IPS-20b (cell line): ENCODE results near the gene RNF34.
A peak's percentile ranks its signal among the peaks of the same experiment; 100 is the strongest.

Experiments used
- H3K27ac ChIP-seq: one replicate; pipeline ENCODE4 v1.5.1; 2013; ENCODE audit warnings: low read length
- H3K27me3 ChIP-seq: 2 replicates; pipeline ENCODE4 v1.6.1; 2013; ENCODE audit warnings: mild to moderate bottlenecking, low read length, inconsistent platforms; ENCODE audit not compliant: insufficient read depth
- H3K36me3 ChIP-seq: 2 replicates; pipeline ENCODE4 v1.6.1; 2013; ENCODE audit warnings: low read depth, mild to moderate bottlenecking, inconsistent platforms, low read length, moderate library complexity; ENCODE audit not compliant: insufficient read depth
- H3K4me1 ChIP-seq: 2 replicates; pipeline ENCODE4 v1.6.1; 2013; ENCODE audit warnings: mild to moderate bottlenecking, control low read depth, inconsistent platforms, low read length, moderate library complexity; ENCODE audit not compliant: insufficient read depth
- H3K4me3 ChIP-seq: 2 replicates; pipeline ENCODE4 v1.5.1; 2013; ENCODE audit warnings: mild to moderate bottlenecking, low read length, inconsistent platforms
- H3K9ac ChIP-seq: 2 replicates; pipeline ENCODE4 v1.6.1; 2013; ENCODE audit warnings: low read depth, mild to moderate bottlenecking, inconsistent platforms, low read length, moderate library complexity
- H3K9me3 ChIP-seq: 2 replicates; pipeline ENCODE4 v1.6.1; 2013; ENCODE audit warnings: mild to moderate bottlenecking, low read depth, low read length, inconsistent platforms; ENCODE audit not compliant: insufficient read depth

The RNF34 gene

DNA sequence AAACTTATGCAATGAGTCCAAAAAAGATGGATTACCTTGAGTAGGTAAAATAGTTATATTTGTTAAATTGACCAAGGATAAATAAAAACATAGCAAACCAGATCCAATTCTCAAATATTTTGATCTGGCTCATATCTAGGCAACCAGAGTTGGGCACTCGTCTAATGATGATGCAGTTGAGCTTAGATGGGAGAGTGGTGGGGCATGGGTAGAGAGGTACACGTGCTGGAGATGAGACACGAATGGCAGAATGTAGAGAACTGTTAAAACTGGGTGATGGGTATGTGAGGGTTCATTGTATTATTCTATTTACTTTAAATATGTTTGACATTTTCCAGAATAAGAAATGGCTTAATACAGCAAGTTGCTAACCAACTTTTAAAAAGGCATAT lies 7.6 kb upstream of the RNF34 start:
- Histone ChIP-seq H3K36me3 (no peaks in the 10 kb centered on the region), H3K9ac (no peak overlapping the region), H3K27ac (no peak overlapping the region), H3K4me1 (no peaks in the 10 kb centered on the region), H3K9me3 (no peaks in the 10 kb centered on the region), H3K4me3 (no peak overlapping the region), H3K27me3 (no peaks in the 10 kb centered on the region)

DNA sequence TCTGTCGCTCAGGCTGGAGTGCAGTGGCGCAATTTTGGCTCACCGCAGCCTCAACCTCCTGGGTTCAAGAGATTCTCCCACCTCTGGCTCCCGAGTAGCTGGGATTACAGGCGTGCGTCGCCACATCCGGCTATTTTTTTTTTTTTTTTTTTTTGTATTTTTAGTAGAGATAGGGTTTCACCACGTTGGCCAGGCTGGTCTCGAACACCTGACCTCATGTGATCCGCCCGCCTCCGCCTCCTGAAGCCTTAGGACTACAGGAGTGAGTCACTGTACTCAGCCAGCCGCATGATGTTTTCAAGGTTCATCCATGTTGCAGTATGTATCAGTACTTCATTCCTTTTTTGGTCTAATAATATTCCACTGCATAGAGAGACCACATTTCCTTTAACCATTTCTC lies 2.4 kb upstream of the RNF34 start:
- no peak overlapping the region for H3K27ac ChIP-seq
- H3K9ac ChIP-seq, result no peak overlapping the region
- no peaks in the 10 kb centered on the region for H3K27me3 ChIP-seq
- H3K4me3 ChIP-seq, result no peak overlapping the region
- no peaks in the 10 kb centered on the region for H3K9me3 ChIP-seq
- H3K36me3 ChIP-seq, result no peaks in the 10 kb centered on the region
- peaks cover 8% of the 10 kb centered on the region; the same call in 1 of the 2 replicates for H3K4me1 ChIP-seq

DNA sequence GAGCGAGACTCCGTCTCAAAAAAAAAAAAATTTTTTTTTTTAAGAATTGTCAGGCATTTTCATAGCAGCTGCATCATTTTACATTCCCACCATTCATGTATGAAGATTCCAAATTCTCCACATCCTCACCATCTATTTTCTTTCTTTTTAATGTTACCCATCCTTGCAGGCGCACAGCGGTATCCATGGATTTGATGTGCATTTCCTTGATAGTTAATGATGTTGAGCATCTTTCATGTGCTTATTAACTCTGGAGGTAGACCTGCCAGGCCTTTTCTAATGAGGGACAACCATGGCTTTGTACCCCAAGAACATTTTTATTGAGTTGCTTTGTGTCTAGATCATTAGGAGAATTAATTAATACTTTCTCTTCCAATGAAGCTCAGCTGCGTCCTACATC lies 1.6 kb upstream of the RNF34 start:
- H3K36me3 ChIP-seq, result peaks cover 2% of the 10 kb centered on the region; the same call in 1 of the 2 replicates
- H3K9ac ChIP-seq, result peak overlapping the region; percentile 95; the same call in 1 of the 2 replicates
- H3K4me3 ChIP-seq, result peak overlapping the region; percentile 87
- H3K4me1 ChIP-seq, result peaks cover 8% of the 10 kb centered on the region; the same call in 1 of the 2 replicates
- H3K27me3 ChIP-seq, result no peaks in the 10 kb centered on the region
- no peaks in the 10 kb centered on the region for H3K9me3 ChIP-seq
- H3K27ac ChIP-seq, result no peak overlapping the region

DNA sequence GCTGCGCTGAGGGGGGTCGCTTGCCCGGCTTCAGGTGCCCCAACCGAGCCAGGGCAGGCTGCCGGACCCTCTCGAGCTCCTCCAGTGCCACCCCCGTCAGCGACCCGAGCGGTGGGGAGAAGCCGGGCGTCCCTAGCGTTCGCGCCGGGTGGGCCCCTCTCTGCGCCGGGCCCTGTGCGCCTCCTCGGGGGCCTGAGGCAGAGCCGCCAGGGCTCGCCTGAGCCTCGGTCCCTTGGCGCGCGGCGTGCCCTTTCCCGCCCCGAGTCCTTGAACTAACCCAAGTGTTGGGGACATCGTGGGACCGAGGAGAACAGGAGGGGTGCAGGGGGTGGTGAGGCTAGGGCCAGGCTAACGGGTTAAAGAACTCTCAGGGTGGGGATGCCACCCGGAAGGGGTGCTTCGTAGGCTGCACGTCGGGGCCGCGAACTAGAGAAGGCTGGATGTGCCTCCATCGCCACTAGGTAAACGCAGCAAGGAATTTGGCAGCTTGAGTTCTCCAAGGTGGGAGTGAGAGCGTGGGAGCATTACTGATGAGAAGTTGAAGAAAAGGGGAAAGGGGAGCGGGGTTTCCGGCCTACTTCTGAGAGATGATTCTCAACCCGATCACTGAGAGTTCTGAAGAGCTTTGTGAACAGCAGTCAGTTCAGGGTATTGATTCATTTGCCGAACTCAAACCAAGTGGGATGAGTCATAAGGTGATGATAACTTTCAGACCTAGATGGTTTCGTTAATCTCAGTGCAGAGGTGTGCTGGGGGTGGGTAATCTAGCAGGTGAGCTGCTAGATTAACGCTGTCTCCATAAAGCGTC lies 618 bp downstream of the RNF34 start:
- Histone ChIP-seq H3K9ac (peak overlapping the region; percentile 95), H3K36me3 (peaks cover 20% of the 10 kb centered on the region), H3K27ac (peak overlapping the region; percentile 65), H3K4me1 (peaks cover 8% of the 10 kb centered on the region; the same call in 1 of the 2 replicates), H3K4me3 (peak overlapping the region; percentile 87), H3K27me3 (no peaks in the 10 kb centered on the region), H3K9me3 (no peaks in the 10 kb centered on the region)

DNA sequence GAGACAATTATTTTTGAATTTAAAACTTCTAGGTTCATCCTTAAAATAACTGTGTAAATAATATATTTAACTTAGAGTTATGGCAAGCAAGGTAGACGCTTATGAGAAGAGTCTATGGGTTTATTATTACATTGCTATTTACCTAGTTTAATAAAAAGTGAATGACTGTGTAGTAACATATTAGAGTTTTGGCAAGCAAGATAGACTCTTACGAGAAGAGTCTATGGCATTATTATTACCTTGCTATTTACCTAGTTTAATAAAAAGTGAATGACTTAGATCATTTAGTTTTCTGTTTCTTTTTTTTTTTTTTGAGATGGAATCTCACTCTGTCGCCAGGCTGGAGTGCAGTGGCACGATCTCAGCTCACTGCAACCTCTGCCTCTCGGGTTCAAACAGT lies 3.8 kb downstream of the RNF34 start:
- Histone ChIP-seq H3K4me3 (no peak overlapping the region), H3K27ac (no peak overlapping the region), H3K27me3 (no peaks in the 10 kb centered on the region), H3K9me3 (no peaks in the 10 kb centered on the region), H3K4me1 (peaks cover 5% of the 10 kb centered on the region; the same call in 1 of the 2 replicates), H3K9ac (no peak overlapping the region), H3K36me3 (peaks cover 46% of the 10 kb centered on the region)

DNA sequence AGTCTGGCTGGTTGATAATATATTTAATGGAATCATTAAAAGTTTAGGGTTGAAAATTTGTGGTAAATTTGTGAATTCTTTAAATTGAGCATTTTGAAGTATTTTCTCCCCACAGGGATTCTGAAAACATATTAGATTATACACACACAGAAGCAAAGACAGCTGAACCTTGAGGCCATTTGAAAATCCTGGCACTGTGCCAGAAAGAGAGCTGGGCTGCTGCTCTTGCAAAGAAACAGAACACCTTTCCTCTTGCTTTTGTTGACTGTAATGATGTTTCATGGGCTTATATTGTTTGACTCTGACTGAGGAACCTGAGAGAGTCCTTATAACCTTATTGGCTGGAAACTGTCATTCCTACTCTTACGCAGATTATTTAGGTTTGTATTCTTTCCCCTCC lies 4.8 kb downstream of the RNF34 start:
- Histone ChIP-seq H3K9me3 (no peaks in the 10 kb centered on the region), H3K4me1 (peaks cover 3% of the 10 kb centered on the region; the same call in 1 of the 2 replicates), H3K27me3 (no peaks in the 10 kb centered on the region), H3K27ac (no peak overlapping the region), H3K4me3 (no peak overlapping the region), H3K9ac (no peak overlapping the region), H3K36me3 (peaks cover 47% of the 10 kb centered on the region)

DNA sequence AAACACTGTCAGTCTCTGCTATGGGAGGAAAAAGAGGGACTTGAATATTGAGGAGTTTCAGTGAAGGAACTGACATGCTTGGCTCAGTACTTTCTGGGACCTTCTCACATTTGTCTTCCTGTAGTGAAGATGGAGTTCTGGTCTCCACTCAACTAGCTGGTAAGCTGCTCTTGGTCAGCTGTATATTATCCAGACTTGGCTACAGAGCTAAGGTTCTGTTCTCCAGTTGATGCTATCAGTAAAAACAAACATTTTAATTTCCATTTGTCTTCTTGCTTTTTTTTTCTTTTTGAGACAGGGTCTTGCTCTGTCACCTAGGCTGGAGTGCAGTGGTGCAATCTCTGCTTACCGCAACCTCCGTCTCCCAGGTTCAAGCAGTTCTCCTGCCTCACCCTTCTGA lies 5.3 kb downstream of the RNF34 start:
- no peaks in the 10 kb centered on the region for H3K27me3 ChIP-seq
- H3K4me1 ChIP-seq, result peaks cover 3% of the 10 kb centered on the region; the same call in 1 of the 2 replicates
- no peaks in the 10 kb centered on the region for H3K9me3 ChIP-seq
- no peak overlapping the region for H3K27ac ChIP-seq
- no peak overlapping the region for H3K4me3 ChIP-seq
- no peak overlapping the region for H3K9ac ChIP-seq
- H3K36me3 ChIP-seq, result peaks cover 47% of the 10 kb centered on the region

DNA sequence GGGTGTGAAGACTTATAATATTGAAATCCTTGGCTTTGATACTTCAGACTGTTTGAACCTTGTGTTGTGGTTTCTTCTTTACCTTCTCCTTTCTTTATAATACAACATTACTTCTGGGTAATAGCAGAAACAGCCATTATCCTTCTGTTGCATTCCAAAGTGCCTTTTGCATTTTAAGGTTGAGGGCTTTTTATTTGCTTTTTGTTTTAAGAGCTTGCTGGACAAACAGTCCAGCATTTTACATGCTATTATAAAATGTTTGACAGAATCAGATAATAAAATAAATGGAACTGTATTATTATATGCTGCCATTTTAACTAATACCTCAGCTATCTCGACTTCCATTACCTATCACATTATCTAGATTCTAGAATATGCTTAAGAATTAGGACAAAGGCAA lies 14.0 kb downstream of the RNF34 start:
- Histone ChIP-seq H3K27me3 (no peaks in the 10 kb centered on the region), H3K27ac (no peak overlapping the region)

DNA sequence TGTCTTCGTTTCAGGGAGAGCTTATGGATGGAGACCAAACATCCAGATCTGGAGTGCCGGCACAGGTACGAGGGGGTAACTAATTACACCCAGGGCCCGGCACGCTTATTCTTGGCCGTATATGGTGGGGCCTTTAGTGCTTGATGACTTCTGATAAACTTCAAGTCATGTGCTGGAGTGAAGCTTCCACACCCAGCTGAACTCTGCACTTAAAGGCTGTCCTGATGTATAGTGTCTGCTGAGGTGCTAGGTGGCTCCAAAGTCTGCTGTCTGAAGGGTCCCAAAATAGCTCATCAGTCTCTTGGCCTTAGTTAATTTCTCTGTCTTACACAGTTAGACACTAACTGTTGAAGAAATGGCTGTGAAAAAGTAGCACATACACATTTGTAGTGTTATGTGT lies 17.9 kb downstream of the RNF34 start:
- no peak overlapping the region for H3K9ac ChIP-seq
- H3K27ac ChIP-seq, result no peak overlapping the region
- H3K4me3 ChIP-seq, result no peak overlapping the region
- no peaks in the 10 kb centered on the region for H3K4me1 ChIP-seq
- no peaks in the 10 kb centered on the region for H3K9me3 ChIP-seq
- H3K27me3 ChIP-seq, result no peaks in the 10 kb centered on the region
- H3K36me3 ChIP-seq, result peaks cover 82% of the 10 kb centered on the region

More for the DNA sequence above, 14.0 kb downstream of the RNF34 start:
- no peaks in the 10 kb centered on the region for H3K4me1 ChIP-seq
- H3K36me3 ChIP-seq, result peaks cover 43% of the 10 kb centered on the region
- no peak overlapping the region for H3K4me3 ChIP-seq
- no peaks in the 10 kb centered on the region for H3K9me3 ChIP-seq
- no peak overlapping the region for H3K9ac ChIP-seq

DNA sequence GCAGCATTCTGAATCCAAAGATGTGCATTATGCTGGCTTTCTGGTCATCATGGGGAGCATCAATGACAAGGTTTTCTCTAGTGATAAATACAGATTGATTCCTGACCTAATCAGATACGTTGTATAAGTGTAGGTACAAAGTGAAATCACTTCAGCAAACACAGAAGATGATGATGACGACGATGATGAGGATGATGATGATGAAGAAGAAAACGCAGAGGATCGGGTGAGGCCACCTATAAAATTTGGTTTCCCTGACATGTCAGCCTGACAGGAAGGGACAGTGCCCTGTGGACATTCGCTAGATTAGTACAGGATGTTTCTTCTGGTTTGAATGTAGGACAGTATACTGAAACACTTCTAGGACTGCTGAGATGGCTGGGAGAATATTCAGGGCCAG lies 20.2 kb downstream of the RNF34 start:
- Histone ChIP-seq H3K4me1 (no peaks in the 10 kb centered on the region), H3K4me3 (no peak overlapping the region), H3K27me3 (no peaks in the 10 kb centered on the region), H3K9ac (no peak overlapping the region), H3K36me3 (peaks cover 92% of the 10 kb centered on the region), H3K9me3 (no peaks in the 10 kb centered on the region), H3K27ac (no peak overlapping the region)

DNA sequence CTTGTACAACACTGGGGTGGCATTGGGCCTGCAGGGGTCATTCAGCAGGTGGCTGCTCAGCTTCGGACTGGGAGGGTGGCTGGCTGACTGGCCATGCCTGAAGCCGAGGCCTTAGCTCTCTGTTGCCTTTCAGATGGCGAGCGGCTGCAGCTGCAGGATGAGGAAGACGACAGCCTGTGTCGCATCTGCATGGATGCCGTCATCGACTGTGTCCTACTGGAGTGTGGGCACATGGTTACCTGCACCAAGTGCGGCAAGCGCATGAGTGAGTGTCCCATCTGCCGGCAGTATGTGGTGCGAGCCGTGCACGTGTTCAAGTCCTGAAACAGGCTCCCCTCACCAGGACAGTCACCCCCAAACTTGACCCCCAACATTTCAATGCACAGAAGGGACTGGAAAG lies 23.3 kb downstream of the RNF34 start:
- Histone ChIP-seq H3K9ac (no peak overlapping the region), H3K4me3 (no peak overlapping the region), H3K36me3 (peaks cover 98% of the 10 kb centered on the region), H3K9me3 (no peaks in the 10 kb centered on the region), H3K4me1 (no peaks in the 10 kb centered on the region), H3K27ac (no peak overlapping the region), H3K27me3 (no peaks in the 10 kb centered on the region)
